GM20431 (cell line): ENCODE measurements around the gene TXNDC9.
"Not testable (repeated sequence)": the region's sequence is repeated elsewhere in the genome, so short reads cannot be mapped to it uniquely, and the experiment has no call there.

Experiments used
- in situ Hi-C: fragments of 300-500 bp; cut with MseI, MboI; formaldehyde crosslinking; loops from one replicate; pipeline ENCODE4 v1.15.0; 2020; ENCODE audit warnings: low sequenced_read_pairs; ENCODE audit not compliant: unreplicated experiment

Gene TXNDC9

GRCh38 chr2:99337113-99338028 lies 1.2 kb upstream of the TXNDC9 start, which contains the start of gene EIF5B:
TSS of gene EIF5B (plus strand) at chr2:99337389. CDS start at chr2:99337555, 166 bp downstream.
- in situ Hi-C loops = no loop called here

DNA sequence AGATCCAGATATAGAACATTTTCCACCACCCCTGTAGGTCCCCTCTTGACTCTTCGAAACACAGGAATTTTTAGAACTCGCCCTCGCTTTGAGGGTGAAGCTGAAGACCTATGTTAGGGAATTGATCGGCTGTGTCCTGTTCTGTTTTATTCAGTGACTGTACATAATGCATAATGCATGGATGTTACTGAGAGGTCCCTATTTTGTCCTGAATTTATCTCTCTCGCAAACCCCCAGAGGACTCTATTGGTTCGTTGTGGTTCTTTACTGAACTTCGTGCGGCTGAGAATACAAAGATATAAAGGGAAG lies 625 bp upstream of the TXNDC9 start:
- in situ Hi-C loops = no loop called here

GRCh38 chr2:99325384-99325783 lies 10.7 kb downstream of the TXNDC9 start:
- in situ Hi-C loops = no loop called here

- in situ Hi-C loops = loop anchor here (25.0 kb wide), 1 partner anchor 106 kb away; no protein-coding TSS in a partner anchor
Measured at GRCh38 chr2:99317873-99318200, 18.3 kb downstream of the TXNDC9 start.

DNA sequence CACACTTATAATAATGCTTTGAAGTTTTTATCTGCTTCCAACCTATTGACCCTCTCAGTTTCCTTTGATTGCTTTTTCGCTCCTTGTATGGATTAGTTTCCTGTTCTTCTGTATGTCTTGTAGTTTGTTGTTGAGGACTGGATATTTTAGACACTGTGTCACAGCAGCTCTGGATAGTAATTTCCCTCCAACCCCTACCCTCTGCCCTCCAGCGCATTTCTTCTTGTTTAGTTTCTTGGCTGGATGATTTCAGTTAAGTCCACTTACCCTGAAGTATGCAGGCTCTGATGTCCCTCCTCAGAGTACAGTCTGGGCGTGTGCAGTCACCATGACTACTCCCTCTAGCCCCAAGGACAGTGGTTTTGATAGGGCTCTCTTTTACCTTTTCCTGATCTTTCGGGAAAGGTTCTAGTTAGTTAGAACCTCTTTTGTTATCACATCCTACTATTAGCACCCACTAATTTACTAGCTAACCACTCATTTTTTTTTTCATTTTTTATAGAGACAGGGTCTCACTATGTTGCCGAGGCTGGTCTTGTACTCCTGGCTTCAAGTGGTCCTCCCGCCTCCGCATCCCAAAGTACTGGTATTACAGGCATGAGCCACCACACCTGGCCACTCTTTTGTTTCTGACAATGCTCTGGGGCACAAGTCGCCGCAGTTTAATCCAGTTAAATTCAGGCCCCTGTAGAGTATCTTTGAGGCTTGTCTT lies 18.8 kb downstream of the TXNDC9 start:
- in situ Hi-C loops = loop anchor here (25.0 kb wide), 1 partner anchor 105 kb away; no protein-coding TSS in a partner anchor

GRCh38 chr2:99301097-99301496 lies 35.0 kb downstream of the TXNDC9 start, which contains the start of gene LYG1:
TSS of gene LYG1 (minus strand) at chr2:99301197. CDS start at chr2:99295670, 5,527 bp downstream.
- in situ Hi-C loops = loop anchor here (25.0 kb wide), 1 partner anchor 89 kb away; no protein-coding TSS in a partner anchor

- in situ Hi-C loops = no loop called here
Measured at GRCh38 chr2:99299580-99299979, 36.6 kb downstream of the TXNDC9 start.

GRCh38 chr2:99297994-99298393 lies 38.1 kb downstream of the TXNDC9 start:
- in situ Hi-C loops = no loop called here

DNA sequence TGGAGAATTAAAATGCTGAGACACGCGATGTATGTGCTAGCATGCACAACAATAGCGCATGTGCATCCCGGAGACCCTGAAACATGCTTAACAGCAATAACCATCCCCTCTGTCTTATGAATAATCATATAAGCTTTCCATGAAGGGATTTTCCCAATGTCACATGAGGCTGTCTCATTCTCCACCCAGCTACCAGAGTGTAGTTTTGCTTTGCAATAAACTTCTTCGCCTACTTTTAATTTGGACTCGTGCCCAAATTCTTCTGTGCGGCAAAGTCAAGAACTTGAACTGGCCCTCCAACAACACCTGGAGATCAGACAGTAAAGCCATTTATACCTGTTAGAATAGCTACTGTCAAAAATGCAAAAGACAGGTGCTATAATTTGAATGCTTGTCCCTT lies 50.6 kb downstream of the TXNDC9 start:
- in situ Hi-C loops = no loop called here

DNA sequence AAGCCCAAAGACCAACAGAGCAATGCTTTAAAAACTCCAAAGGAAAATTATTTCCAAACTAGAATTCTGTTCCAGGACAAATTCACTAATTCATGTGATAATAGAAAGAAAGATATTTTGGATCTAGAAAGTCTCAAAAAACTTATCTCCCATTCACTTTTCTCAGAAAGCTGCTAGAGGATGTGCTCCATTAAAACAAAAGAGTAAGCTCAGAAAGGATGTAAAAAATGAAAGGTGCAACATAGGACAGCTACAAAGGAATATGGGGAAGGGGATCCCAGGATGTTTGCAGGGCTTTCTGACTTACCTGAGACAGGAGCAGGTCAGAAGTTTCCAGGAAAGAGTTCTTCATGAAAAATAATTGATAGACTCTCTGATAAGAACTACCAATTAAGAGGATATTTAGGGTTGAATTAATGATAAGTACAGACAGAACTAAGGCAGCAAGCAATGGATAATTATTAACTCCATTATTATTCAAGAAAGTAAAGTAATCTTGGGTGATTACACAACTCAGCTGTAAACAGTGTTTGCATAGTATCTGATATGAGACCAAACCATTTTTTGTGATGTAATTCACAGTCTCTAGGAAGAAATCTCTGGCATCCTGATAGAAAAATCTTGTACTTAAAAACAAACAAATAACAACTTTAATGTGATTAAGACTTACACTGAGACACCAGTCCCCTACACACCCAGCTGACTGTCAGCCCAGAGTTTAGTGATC lies 56.0 kb downstream of the TXNDC9 start:
- in situ Hi-C loops = no loop called here

DNA sequence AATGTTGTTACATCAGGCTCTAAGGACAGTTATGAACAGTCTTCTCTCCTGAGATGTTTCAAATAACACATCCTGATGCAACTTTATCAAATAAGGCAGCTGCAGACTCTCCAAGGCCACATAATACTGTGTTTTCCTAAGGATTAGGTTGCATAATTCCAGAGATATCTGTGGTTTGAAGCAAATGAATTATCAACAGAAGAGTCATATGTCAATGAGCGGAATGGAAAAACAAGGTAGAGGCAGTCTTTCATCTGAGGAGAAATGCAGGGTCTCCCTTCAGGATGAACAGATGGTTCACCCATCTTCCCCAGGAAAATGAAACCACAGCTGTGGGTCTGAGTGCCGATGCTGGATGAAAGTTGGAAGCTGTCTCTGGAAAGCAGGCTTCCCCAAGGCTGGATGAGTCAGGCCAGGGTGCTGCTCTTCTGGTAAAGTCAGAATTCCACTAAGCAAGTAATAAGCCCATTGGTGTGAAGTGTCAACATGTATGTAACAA lies 57.3 kb downstream of the TXNDC9 start:
- in situ Hi-C loops = no loop called here

DNA sequence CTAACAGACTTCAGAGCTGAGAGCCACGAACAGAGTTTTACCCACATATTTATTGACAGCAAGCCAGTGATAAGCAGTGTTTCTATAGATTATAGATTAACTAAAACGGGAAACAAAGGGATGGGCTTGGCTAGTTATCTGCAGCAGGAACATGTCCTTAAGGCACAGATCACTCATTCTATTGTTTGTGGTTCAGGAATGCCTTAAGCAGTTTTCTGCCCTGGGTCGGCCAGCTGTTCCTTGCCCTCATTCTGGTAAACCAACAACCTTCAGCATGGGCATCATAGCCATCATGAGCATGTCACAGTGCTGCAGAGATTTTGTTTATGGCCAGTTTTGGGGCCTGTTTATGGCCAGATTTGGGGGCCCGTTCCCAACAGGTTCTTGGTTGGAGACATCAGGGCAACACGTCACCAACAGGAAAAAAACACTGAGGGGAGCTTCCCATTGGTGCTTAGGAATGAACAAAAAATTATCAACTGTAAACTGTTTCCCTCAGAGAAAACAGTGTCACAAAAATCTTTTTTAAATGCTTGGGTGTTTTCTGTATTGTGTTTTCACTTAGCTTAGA lies 57.9 kb downstream of the TXNDC9 start:
- in situ Hi-C loops = not testable (repeated sequence)

- in situ Hi-C loops = no loop called here
Measured at GRCh38 chr2:99275882-99276281, 60.3 kb downstream of the TXNDC9 start.
